Fibroblast of skin of left biceps (primary cell): Measurements from ENCODE around the gene FBXO28.

Source experiments
- DNase-seq, 2 experiments: peaks; one replicate each; pipeline ENCODE4 v3.0.0-alpha.2; 2013; ENCODE audit warnings: low read depth in 2 of 2

Gene FBXO28

DNA sequence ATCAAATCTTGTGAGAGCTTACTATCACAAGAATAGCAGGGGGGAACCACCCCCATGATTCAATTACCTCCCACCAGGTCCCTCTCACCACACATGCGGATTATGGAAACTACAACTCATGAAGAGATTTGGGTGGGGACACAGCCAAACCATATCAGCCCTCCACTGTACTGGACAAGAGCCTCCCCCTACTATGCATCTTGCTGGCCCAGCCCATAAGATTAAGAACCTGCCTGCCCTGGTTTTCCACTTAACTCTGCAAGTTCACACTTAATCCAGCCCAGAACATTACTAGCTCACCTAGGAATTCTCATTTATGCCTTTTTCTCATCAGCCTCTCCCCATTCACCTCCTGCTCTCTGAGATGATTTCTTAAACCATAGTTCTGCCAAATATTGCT is 18.0 kb upstream of the FBXO28 start:
- no peak for DNase-seq

DNA sequence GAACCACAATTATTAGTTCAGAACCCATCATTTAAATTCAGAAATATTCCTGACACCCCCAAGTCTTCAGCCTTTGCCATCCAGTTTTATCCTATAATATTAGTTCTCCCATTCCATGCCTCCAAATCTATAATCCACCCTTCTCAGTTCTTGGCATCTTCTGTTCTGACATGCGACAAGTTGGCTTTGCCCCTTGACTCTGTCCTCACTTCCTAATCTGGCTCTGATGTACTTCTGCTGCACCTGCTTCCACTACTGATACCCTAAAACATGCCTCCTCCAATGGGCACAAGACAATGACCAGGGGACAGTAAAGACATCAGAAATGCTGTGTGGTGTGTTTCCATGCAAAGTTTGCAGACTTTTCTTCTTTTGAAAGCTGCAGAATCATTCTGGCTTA is 17.1 kb upstream of the FBXO28 start:
- DNase-seq = no peak

GRCh38 chr1:224098007-224098406 is 15.9 kb upstream of the FBXO28 start:
- no peak for DNase-seq

- DNase-seq = no peak
These were observed 7.2 kb upstream of the FBXO28 start for GRCh38 chr1:224106568-224107281.

DNA sequence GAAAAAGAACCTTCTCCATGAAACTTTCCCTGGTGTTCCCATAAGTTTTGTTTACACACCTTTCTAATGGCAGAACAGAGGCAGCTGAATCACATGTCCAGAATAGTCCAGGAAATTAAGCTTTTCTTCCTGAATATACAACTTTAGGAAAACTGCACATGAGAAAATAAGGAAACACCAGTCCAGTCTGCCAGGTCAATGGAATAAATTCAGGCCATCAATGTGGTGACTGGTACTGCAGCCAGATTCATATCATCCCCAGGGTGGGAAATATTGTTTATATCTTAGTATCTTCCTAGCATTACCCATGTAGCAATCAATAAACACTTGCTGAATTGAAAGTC is 6.7 kb upstream of the FBXO28 start:
- no peak for DNase-seq

- DNase-seq = no peak
These were observed 4.9 kb upstream of the FBXO28 start for GRCh38 chr1:224108991-224109390.

DNA sequence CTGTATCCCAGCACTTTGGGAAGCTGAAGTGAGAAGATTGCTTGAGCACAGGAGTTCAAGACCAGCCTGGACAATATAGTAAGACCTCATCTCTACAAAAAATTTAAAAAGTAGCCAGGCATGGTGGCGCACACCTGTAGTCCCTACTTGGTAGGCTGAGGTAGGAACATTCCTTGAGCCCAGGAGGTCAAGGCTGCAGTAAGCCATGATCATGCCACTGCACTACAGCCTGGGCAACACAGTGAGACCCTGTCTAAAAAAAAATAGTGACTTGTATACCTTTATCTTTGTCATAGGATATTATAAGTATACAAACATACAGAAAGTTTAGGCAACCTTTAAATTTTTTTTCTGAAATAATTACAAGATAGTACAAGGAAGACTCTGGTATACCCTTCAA is 3.9 kb upstream of the FBXO28 start:
- no peak for DNase-seq

DNA sequence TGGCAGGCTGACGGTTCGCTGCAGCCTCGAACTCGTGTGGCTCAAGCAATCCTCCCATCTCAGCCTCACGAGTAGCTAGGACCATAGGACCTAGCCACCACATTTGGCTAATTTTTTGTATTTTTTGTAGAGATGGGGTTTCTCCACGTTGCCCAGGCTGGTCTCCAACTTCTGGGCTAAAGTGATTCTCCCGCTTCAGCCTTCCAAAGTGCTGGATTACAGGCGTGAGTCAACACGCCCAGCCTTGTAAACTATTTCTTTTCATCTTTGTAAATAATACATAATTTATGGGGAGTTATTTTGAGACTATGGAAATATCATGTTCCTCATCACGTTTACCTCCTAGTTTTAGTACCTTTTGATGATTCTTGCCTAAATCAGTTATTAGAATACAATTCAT is 906 bp upstream of the FBXO28 start:
- DNase-seq = no peak

DNA sequence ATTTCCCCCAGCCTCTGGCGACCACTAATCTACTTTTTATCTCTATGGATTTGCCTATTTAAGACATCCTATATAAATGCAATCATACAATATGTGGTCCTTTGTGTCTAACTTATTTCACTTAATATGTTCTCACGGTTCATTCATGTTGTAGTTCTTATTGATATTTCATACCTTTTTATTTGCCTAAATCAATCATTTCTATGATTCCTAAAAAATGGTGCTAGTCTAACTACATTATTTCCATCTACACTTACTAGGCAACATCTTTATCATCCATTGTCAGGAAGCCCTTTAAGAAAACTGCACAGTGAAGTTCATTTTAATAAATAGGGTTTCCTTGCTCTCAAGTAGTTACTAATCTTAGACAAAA is 380 bp upstream of the FBXO28 start:
- DNase-seq = no peak

DNA sequence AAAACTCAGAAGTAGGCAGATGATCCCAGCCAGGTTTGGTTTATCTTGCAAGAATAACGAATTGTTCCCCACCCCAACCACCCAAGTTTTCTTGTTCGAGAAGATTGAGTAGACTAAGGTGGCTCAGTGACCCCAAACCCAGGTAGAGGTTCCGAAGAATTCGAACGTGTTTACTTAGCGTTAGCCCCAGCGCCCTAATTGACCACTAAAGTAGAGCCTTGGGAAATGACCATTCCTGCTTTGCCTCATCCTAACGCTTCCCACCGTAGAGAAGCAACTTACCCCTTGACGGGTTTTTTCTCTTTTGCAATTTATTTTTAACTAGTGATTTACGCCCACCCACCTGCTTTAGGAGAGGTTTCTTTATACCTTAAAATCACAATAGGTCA is 870 bp downstream of the FBXO28 start:
- no peak for DNase-seq

DNA sequence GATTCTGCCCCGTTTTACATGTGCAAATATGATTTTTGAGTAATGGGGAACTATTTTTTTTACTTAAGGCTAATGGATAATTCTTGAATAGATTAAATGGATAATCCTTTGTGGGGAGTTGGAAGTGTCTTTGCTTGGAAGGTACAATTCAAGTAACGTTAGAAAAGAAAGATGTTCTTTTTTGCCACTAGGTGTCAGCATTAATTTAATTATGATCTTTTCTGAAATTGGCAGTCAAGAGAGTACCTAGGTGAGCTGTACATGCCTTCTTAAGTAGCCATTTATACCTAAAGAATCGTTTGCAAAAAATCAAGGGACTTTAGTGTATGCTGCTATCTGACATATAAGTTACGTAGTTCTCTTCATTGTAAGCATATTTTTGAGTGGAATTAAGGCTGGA is 2.2 kb downstream of the FBXO28 start:
- DNase-seq = peak in 1 of 2 experiments; percentile 20

DNA sequence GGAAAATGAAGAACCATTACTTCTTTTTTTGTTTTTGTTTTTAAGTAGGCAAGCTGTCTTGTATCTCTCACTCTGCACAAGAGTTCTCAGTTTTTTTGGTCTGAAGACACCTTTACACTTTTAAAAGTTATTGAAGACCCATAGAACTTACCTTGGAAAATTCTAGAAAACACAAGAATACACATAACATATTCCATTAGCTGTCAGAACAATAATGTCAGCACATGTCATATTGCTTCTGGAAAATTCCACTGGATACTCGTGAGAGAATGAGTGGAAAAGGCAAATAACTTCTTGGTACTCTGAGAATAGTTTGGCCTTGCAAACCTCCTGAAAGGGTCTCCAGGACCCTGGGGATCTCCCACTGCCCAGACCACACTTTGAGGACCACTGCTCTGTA is 4.8 kb downstream of the FBXO28 start:
- DNase-seq = no peak

GRCh38 chr1:224123136-224123535 is 9.2 kb downstream of the FBXO28 start:
- DNase-seq = no peak

DNA sequence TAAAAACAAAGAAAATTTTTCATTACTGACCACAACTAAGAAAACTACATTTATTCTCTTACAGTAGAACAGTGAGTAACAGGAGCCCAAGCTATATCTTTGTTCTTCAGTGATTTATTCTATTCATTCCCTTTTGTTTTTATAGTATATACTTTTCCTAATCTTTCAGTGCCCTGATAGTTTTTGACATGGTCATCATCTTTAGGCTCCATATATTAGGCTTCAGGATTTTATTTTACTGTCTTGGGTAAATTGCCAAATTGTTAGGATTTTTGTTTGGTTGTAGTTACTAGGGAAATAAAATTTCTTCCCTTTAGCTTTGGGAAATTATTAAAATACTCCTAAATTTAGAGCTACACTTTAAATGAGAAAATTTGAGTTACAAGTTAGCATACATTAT is 10.3 kb downstream of the FBXO28 start:
- DNase-seq = peak; percentile 21 to 25

GRCh38 chr1:224127925-224128819 is 14.3 kb downstream of the FBXO28 start:
- DNase-seq = peak; percentile 40

GRCh38 chr1:224131253-224131652 is 17.3 kb downstream of the FBXO28 start:
- DNase-seq = no peak

DNA sequence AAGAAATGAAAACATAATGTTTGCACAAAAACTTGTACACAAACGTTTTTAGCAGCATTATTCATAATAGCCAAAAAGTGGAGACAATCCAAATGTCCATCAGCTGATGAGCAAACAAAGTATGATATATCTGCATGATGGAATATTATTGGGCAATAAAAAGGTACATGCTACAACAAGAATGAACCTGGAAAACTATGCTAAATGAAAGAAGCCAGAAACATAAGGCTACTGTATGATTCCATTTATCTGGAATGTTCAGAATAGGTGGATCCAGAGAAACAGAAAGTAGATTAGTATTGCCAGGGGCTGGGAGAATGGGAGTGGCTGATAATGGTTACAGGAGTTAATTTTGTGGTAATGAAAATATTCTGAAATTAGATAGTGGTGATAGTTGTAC is 19.0 kb downstream of the FBXO28 start:
- DNase-seq = no peak

GRCh38 chr1:224133741-224134299 is 19.9 kb downstream of the FBXO28 start:
- DNase-seq = no peak

DNA sequence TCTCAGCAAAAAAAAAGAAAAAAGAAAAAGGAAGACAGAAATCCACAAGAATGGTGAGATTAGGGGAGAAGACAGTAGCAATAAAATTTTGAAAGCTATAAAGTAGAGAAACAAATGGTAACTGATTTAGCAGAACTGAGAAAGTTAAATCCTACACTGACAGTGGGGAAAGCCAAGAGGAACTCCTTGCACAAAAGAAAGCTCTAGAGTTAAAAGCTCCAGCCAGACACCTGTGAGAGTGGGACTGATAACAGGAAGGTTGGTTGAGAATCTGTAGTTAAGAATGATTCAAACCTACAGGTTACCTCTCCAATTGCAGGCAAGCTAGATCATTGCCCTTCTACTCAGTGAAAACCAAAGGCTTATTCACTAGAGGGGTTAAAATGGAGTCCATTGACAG is 23.6 kb downstream of the FBXO28 start:
- no peak for DNase-seq

DNA sequence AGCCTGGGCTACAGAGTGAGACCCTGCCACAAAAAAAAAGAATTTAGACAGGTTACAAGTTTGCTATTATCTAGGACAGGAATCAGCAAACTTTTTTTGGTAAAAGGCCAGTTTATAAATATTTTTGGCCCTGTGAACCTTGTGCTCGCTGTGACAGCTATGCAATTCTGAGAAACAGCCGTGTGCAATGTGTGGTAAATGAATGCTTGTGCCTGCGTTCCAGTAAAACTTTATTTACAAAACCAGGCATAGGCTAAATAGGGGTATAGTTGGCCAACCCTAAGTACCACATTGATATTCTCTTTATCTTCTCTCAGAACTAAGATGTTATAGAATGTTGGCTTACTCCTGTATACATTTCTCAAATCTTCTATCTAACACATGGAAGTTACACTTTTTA is 24.3 kb downstream of the FBXO28 start:
- DNase-seq = no peak

DNA sequence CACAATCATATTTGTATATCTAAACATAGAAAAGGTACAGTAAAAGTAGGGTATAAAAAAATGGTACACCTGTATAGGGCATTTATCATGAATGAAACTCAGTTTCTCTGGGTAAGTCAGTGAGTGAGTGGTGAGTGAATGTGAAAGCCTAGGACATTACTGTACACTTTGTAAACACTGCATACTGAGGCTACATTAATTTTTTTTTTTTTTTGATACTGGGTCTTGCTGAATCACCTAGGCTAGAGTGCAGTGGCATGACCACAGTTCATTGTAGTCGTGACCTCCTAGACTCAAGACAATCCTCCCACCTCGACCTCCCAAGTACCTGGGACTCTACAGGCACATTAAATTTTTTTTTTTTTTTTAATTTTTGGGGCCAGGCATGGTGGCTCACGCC is 27.8 kb downstream of the FBXO28 start:
- no peak for DNase-seq

- DNase-seq = no peak
These were observed 35.8 kb downstream of the FBXO28 start for GRCh38 chr1:224149709-224150108.

DNA sequence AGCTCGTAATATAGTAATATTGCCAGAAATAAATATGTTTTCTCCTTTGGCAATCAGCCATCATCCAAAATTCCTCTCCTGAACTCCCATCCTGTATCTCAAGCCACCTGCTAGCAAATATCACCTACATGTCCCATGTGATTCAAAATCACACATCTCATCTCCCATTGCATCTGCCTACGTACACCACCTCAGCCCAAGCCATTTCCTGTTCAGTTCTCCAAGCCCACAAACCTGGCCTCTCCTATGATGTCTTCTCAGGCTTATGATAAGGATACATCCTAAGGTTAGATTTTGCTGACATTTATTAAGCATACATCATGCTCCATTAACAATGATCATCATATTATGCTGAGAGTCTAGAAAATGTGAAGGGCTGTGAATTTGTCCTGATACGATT is 37.2 kb downstream of the FBXO28 start:
- no peak for DNase-seq
